Astrocyte (in vitro differentiated cells and primary cell): ENCODE results near the gene ZCCHC24. TPM values are rescaled to one million over a fixed set of nuclear protein-coding genes. Genes with fewer than 3 reads are reported as not detected.

ENCODE experiments used
- DNase-seq: peaks from one replicate; pipeline ENCODE4 v3.0.0-alpha.2; 2010; ENCODE audit warnings: low read depth
- FAIRE-seq: peaks from 2 replicates; lab custom pipeline; 2011; peaks lifted over from hg19 to GRCh38; lab: Jason Lieb, UNC
- H2AFZ ChIP-seq: 2 replicates; pipeline ENCODE4 v1.6.0; 2012; ENCODE audit warnings: low read depth, low read length, inconsistent platforms
- H3K27ac ChIP-seq: 2 replicates; pipeline ENCODE4 v1.5.1; 2011; ENCODE audit warnings: low read depth, low read length, inconsistent platforms
- H3K27me3 ChIP-seq: 2 replicates; pipeline ENCODE4 v1.6.0; 2011; ENCODE audit warnings: low read length, inconsistent platforms; ENCODE audit not compliant: insufficient read depth
- H3K36me3 ChIP-seq: 2 replicates; pipeline ENCODE4 v1.5.1; 2011; ENCODE audit warnings: low read length, inconsistent platforms; ENCODE audit not compliant: insufficient read depth
- H3K4me1 ChIP-seq: 2 replicates; pipeline ENCODE4 v1.5.1; 2011; ENCODE audit warnings: low read length, inconsistent platforms; ENCODE audit not compliant: insufficient read depth
- H3K4me2 ChIP-seq: 2 replicates; pipeline ENCODE4 v1.6.0; 2012; ENCODE audit warnings: low read length, inconsistent platforms
- H3K4me3 ChIP-seq: 2 replicates; pipeline ENCODE4 v1.5.1; 2011; ENCODE audit warnings: low read depth, mild to moderate bottlenecking, low read length, inconsistent platforms; ENCODE audit not compliant: insufficient read depth
- H3K79me2 ChIP-seq: 2 replicates; pipeline ENCODE4 v1.6.0; 2012; ENCODE audit warnings: mild to moderate bottlenecking, low read length, inconsistent platforms; ENCODE audit not compliant: insufficient read depth
- H3K9ac ChIP-seq: 2 replicates; pipeline ENCODE4 v1.6.0; 2012; ENCODE audit warnings: mild to moderate bottlenecking, low read length, inconsistent platforms
- H3K9me3 ChIP-seq: 2 replicates; pipeline ENCODE4 v1.5.1; 2012; ENCODE audit warnings: low read depth, mild to moderate bottlenecking, low read length, inconsistent platforms; ENCODE audit not compliant: insufficient read depth
- H4K20me1 ChIP-seq: 2 replicates; pipeline ENCODE4 v1.6.0; 2012; ENCODE audit warnings: low read length, inconsistent platforms; ENCODE audit not compliant: insufficient read depth
- H3K27ac Mint-ChIP-seq: one replicate; pipeline ENCODE4 v1.8.0; 2021; ENCODE audit warnings: mild to moderate bottlenecking, mixed read lengths; ENCODE audit not compliant: unreplicated experiment
- H3K27me3 Mint-ChIP-seq: one replicate; pipeline ENCODE4 v1.8.0; 2021; ENCODE audit warnings: low read depth, mixed read lengths; ENCODE audit not compliant: unreplicated experiment
- H3K36me3 Mint-ChIP-seq: one replicate; pipeline ENCODE4 v1.8.0; 2021; ENCODE audit warnings: low read depth, mixed read lengths; ENCODE audit not compliant: unreplicated experiment
- H3K4me1 Mint-ChIP-seq: one replicate; pipeline ENCODE4 v1.8.0; 2021; ENCODE audit warnings: low read depth, mixed read lengths; ENCODE audit not compliant: unreplicated experiment
- H3K4me3 Mint-ChIP-seq: one replicate; pipeline ENCODE4 v1.8.0; 2021; ENCODE audit warnings: mild to moderate bottlenecking, moderate library complexity, mixed read lengths; ENCODE audit not compliant: unreplicated experiment
- H3K9me3 Mint-ChIP-seq: one replicate; pipeline ENCODE4 v1.8.0; 2021; ENCODE audit warnings: mild to moderate bottlenecking, mixed read lengths; ENCODE audit not compliant: unreplicated experiment
- CTCF ChIP-seq: IDR thresholded peaks from 2 replicates; pipeline ENCODE4 v1.5.1; 2011; ENCODE audit warnings: low read depth, mild to moderate bottlenecking, inconsistent platforms, low read length, moderate library complexity; ENCODE audit not compliant: insufficient read depth
- EZH2 ChIP-seq: IDR thresholded peaks from 2 replicates; pipeline ENCODE4 v1.6.1; 2012; ENCODE audit warnings: mild to moderate bottlenecking, low read length, inconsistent platforms; ENCODE audit not compliant: insufficient read depth
- total RNA-seq: library from RNA; stranded (reverse); gene quantifications from 2 replicates; pipeline ENCODE4 v1.2.1, GENCODE V29; 2021

ZCCHC24 gene
- total RNA-seq, 1 donor from 2014 or later, result 21.4 TPM

- TF ChIP-seq EZH2, result no peak
- TF ChIP-seq CTCF, result no peak
- Histone ChIP-seq H3K4me2 (no peak overlapping the region), H3K79me2 (peaks cover 25% of the 10 kb centered on the region), H3K27ac (no peak overlapping the region), H3K9ac (no peak overlapping the region), H3K27me3 (no peaks in the 10 kb centered on the region), H3K9me3 (no peaks in the 10 kb centered on the region), H2AFZ (no peak overlapping the region), H3K4me3 (no peak overlapping the region), H4K20me1 (peaks cover 68% of the 10 kb centered on the region), H3K36me3 (peaks cover 36% of the 10 kb centered on the region), H3K4me1 (peaks cover 8% of the 10 kb centered on the region)
- H3K4me3 Mint-ChIP-seq, result no peak overlapping the region
- H3K4me1 Mint-ChIP-seq, result peaks cover 1% of the 10 kb centered on the region
- FAIRE-seq (no peak), DNase-seq (no peak)
- H3K27me3 Mint-ChIP-seq, result no peaks in the 10 kb centered on the region
- no peak overlapping the region for H3K27ac Mint-ChIP-seq
- peaks cover 5% of the 10 kb centered on the region for H3K9me3 Mint-ChIP-seq
- H3K36me3 Mint-ChIP-seq, result peaks cover 37% of the 10 kb centered on the region
Measured at GRCh38 chr10:79353726-79354125, 91.7 kb downstream of the ZCCHC24 start.

DNA sequence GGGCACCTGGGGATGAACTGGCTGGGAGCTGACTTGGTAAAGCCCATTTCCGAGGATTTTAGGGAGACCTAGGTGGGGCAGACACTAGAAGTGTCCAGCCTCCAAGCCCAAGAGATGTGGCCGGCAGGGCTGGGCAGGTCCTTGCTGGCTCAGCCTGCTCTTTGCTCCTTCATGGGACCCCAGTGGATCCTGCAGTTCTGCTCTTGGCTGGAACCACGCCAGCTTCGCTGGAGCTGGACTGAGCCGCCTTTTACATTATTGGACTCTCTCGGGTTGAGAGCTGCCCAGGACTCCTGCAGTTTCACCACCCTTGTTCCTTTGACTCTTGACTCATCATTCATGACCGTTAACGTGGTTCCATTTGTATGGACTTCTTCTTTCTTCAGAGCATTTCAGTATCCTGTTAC lies 92.4 kb downstream of the ZCCHC24 start:
- H3K36me3 Mint-ChIP-seq, result peaks cover 37% of the 10 kb centered on the region
- no peak overlapping the region for H3K27ac Mint-ChIP-seq
- H3K4me1 Mint-ChIP-seq, result peaks cover 1% of the 10 kb centered on the region

More for the DNA sequence above, 92.4 kb downstream of the ZCCHC24 start:
- peaks cover 32% of the 10 kb centered on the region for H3K79me2 ChIP-seq
- TF ChIP-seq CTCF, result no peak
- no peak for TF ChIP-seq EZH2
- peaks cover 16% of the 10 kb centered on the region for H3K4me1 ChIP-seq
- no peak overlapping the region for H3K9ac ChIP-seq
- Mint-ChIP-seq H3K9me3 (peaks cover 5% of the 10 kb centered on the region), H3K27me3 (no peaks in the 10 kb centered on the region), H3K4me3 (no peak overlapping the region)
- H3K4me2 ChIP-seq, result no peak overlapping the region
- DNase-seq, result no peak
- no peak overlapping the region for H2AFZ ChIP-seq
- FAIRE-seq, result no peak
- no peaks in the 10 kb centered on the region for H3K27me3 ChIP-seq
- no peak overlapping the region for H3K27ac ChIP-seq
- peaks cover 74% of the 10 kb centered on the region for H4K20me1 ChIP-seq
- H3K9me3 ChIP-seq, result no peaks in the 10 kb centered on the region
- peaks cover 36% of the 10 kb centered on the region for H3K36me3 ChIP-seq
- no peak overlapping the region for H3K4me3 ChIP-seq
